Lung (tissue), 12 donors: ENCODE measurements around the gene RARRES2. TPM values are rescaled to one million over a fixed set of nuclear protein-coding genes. Genes with fewer than 3 reads are reported as not detected.

Experiments
- ATAC-seq: fragments of 200-7000 bp; cut with Tn5 transposase; one replicate; pipeline ENCODE4 v1.9.1; 2020; ENCODE audit warnings: moderate number of reproducible peaks; ENCODE audit not compliant: insufficient read depth, low FRiP score
- DNase-seq, 3 donors: peaks; one replicate each; pipeline ENCODE4 v3.0.0-alpha.2; 2013 to 2017
- H3K27ac ChIP-seq, 2 donors: one replicate each; pipeline ENCODE4 v1.5.1; 2013; ENCODE audit warnings: mild to moderate bottlenecking in 2 of 2, moderate library complexity in 2 of 2, control low read depth in 1 of 2, inconsistent platforms in 1 of 2, low read depth in 1 of 2, low read length in 1 of 2
- H3K27me3 ChIP-seq, 3 donors: one replicate each; pipeline ENCODE4 v1.5.1; 2013; ENCODE audit warnings: low read length in 2 of 3; ENCODE audit not compliant: control insufficient read depth in 3 of 3, insufficient read depth in 3 of 3
- H3K36me3 ChIP-seq, 4 donors: one replicate each; pipeline ENCODE4 v1.5.1; 2013; ENCODE audit warnings: low read length in 4 of 4, mild to moderate bottlenecking in 1 of 4, moderate library complexity in 1 of 4; ENCODE audit not compliant: control insufficient read depth in 4 of 4, insufficient read depth in 4 of 4
- H3K4me1 ChIP-seq, 5 donors: one replicate each; pipeline ENCODE4 v1.5.1; 2013; ENCODE audit warnings: low read length in 5 of 5, mild to moderate bottlenecking in 2 of 5, moderate library complexity in 1 of 5; ENCODE audit not compliant: control insufficient read depth in 5 of 5, insufficient read depth in 5 of 5
- H3K4me3 ChIP-seq: one replicate; pipeline ENCODE4 v1.5.1; 2013; ENCODE audit warnings: mild to moderate bottlenecking, control low read depth, moderate library complexity
- H3K9ac ChIP-seq, 2 donors: one replicate each; pipeline ENCODE4 v1.5.1; 2013; ENCODE audit warnings: low read length in 2 of 2, control low read depth in 1 of 2; ENCODE audit not compliant: insufficient read depth in 1 of 2
- H3K9me3 ChIP-seq, 4 donors: one replicate each; pipeline ENCODE4 v1.5.1; 2013; ENCODE audit warnings: low read length in 3 of 4, mild to moderate bottlenecking in 1 of 4, moderate library complexity in 1 of 4; ENCODE audit not compliant: control insufficient read depth in 4 of 4, insufficient read depth in 3 of 4
- WGBS, 2 donors: extraction: QIAGEN DNeasy Blood & Tissue Kit; methylation state at CpG; one replicate each; pipeline ENCODE4 v1.1.7; 2013; 5-methylcytosine and 5-hydroxymethylcytosine counted together
- polyA plus RNA-seq, 2 donors: library from polyadenylated mRNA; stranded (reverse); fragments of 200-250 nt; gene quantifications; one replicate each; pipeline ENCODE4 v1.2.1, GENCODE V29; 2013
- total RNA-seq, 2 donors: library from RNA; depleted of rRNA in 1 of 2; stranded (reverse); fragments of >200 nt in 1 of 2; gene quantifications; one replicate each; pipeline ENCODE4 v1.2.1, GENCODE V29; 2014 to 2021
- TF ChIP-seq, protein P1 (sequence below): IDR thresholded peaks from 2 replicates; pipeline ENCODE4 v1.5.1; 2012; ENCODE audit warnings: mild to moderate bottlenecking; ENCODE audit errors: control extremely low read depth, extremely low read depth
- donor health status: control.
- donor health status: control.
- donor health status: Bipolar disorder and iron deficiency.
- donor health status: healthy.
- donor health status: DM: yes; HTN: yes; CAD: no.

Gene RARRES2
- total and polyA plus RNA-seq, 4 donors: 123 to 212 (median 163) TPM

DNA sequence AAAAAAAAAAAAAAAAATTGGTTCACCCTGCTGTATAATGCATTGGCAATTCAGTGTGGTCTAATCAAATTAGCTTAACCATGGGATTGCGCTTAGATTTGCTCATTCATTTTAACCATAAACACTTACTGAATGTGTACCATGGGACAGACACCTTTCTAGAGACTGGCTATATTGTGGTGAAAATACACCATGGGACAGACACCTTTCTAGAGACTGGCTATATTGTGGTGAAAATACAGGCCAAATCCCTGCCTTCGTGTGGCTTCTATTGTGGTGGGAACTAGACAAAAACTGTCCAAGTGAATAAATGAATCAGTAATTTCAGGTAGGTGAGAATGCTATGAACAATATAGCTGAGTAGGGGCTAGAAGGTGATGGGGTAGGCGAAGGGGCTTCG is 17.0 kb upstream of the RARRES2 start:
- DNase-seq (no peak), ATAC-seq (no peak)
- TF ChIP-seq, protein P1, sequence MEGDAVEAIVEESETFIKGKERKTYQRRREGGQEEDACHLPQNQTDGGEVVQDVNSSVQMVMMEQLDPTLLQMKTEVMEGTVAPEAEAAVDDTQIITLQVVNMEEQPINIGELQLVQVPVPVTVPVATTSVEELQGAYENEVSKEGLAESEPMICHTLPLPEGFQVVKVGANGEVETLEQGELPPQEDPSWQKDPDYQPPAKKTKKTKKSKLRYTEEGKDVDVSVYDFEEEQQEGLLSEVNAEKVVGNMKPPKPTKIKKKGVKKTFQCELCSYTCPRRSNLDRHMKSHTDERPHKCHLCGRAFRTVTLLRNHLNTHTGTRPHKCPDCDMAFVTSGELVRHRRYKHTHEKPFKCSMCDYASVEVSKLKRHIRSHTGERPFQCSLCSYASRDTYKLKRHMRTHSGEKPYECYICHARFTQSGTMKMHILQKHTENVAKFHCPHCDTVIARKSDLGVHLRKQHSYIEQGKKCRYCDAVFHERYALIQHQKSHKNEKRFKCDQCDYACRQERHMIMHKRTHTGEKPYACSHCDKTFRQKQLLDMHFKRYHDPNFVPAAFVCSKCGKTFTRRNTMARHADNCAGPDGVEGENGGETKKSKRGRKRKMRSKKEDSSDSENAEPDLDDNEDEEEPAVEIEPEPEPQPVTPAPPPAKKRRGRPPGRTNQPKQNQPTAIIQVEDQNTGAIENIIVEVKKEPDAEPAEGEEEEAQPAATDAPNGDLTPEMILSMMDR: no peak
- Histone ChIP-seq H3K4me1 (no peaks in the 10 kb centered on the region), H3K9me3 (no peaks in the 10 kb centered on the region), H3K27ac (no peak overlapping the region), H3K27me3 (no peaks in the 10 kb centered on the region), H3K4me3 (no peak overlapping the region), H3K36me3 (no peaks in the 10 kb centered on the region), H3K9ac (no peak overlapping the region)
- WGBS, 2 donors: 97 to 98% methylated on average over 4 of the region's 4 CpGs

DNA sequence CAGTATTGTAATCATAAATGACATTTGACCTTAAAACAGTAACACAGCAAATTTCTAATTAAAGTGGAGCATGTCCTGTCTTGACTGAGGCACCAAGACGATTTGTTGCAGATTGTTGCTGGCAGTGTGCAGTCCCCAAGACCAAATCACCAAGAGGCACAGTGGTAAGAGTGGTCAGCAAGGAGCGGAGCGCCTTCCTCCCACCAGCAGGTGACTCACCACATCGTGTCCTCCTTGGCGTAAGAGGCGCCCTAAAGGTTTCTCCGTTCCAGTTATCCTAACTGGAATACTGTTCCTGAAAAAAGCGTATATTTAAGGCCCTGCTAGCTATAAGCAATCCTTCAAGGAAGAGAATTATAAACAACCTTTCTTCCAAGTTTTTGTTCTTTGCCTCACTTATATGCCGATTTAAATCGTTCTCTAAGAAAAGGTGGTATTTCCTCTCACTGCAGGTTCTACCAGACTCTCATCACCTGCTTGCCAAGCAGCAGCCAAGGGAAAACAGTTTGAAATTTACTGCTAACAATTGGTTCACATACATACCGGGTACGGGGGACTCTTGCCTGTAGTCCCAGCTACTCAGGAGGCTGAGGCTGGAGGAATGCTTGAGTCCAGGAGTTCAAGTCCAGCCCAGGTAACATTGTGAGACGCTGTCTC is 16.5 kb upstream of the RARRES2 start:
- Histone ChIP-seq H3K36me3 (no peaks in the 10 kb centered on the region), H3K4me3 (no peak overlapping the region), H3K9ac (no peak overlapping the region), H3K27me3 (no peaks in the 10 kb centered on the region), H3K9me3 (no peaks in the 10 kb centered on the region), H3K27ac (no peak overlapping the region), H3K4me1 (no peaks in the 10 kb centered on the region)
- TF ChIP-seq, protein P1: no peak
- 73 to 78% methylated on average over 13 of the region's 13 CpGs for WGBS, 2 donors
- ATAC-seq: no peak
- no peak for DNase-seq

DNA sequence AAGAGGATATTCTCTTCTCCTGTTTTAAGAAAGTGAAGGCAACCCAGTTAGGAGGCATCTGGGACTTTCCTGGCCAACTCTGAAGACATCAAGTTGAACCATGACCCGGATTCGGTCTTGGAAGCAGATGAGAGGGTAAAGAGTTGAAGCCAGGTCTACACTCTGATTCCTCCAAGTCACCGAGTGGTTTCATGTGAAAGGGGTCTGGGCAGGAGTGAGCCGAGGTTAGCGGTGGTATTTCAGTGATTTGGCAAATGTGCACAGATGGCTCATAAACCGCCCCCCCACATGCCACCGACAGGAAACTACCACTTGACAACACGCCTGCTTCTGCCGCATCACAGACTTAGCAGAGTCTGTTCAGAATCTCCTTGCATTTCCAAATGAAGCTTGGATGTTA is 15.8 kb upstream of the RARRES2 start:
- Histone ChIP-seq H3K27me3 (no peaks in the 10 kb centered on the region), H3K9ac (no peak overlapping the region), H3K4me1 (no peaks in the 10 kb centered on the region), H3K36me3 (no peaks in the 10 kb centered on the region), H3K4me3 (no peak overlapping the region), H3K9me3 (no peaks in the 10 kb centered on the region), H3K27ac (no peak overlapping the region)
- no peak for DNase-seq
- no peak for ATAC-seq
- WGBS, 2 donors: 26 to 49% methylated on average over 9 of the region's 9 CpGs
- TF ChIP-seq, protein P1: no peak

DNA sequence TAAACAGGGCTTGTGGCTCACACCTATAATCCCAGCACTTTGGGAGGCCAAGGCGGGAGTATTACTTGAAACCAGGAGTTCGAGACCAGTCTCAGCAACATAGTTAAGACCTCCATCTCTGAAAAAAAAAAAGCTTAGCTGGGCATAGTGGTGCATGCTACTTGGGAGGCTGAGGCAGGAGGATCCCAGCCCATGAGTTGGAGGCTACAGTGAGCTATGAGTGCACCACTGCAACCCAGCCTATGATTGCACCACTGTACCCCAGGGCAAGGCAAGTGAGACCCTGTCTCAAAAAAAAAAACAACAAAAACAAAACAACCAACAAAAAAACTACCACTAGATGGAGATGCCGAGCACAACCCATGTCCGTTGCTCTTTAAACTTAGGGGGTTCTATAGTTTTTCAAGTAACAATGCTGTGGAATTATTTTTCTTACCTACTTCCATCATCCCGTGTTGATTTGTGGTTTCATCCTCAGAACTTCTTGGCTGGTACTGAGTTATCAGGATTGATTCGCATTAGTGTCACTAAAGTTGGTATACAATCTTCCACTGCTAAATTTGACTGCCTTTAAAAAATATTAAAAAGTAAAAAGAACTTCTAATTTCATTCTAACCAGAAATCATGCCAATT is 15.0 kb upstream of the RARRES2 start:
- ATAC-seq (no peak), DNase-seq (peak in 2 of 3 donors; percentile 58 to 73)
- Histone ChIP-seq H3K27ac (no peak overlapping the region), H3K9ac (no peak overlapping the region), H3K4me1 (no peaks in the 10 kb centered on the region), H3K9me3 (no peaks in the 10 kb centered on the region), H3K36me3 (no peaks in the 10 kb centered on the region), H3K27me3 (no peaks in the 10 kb centered on the region), H3K4me3 (no peak overlapping the region)
- WGBS, 2 donors: 32 to 38% methylated on average over 6 of the region's 6 CpGs
- TF ChIP-seq, protein P1: no peak
